ENCODE results near the gene CUX1.
"Not testable (repeated sequence)": the region's sequence is repeated elsewhere in the genome, so short reads cannot be mapped to it uniquely, and the experiment has no call there.

CUX1 gene

GRCh38 chr7:101879565-101879964 is 62.1 kb downstream of the CUX1 start:
- DNase-seq (ENCODE audit: low read depth): no peak
- no peak overlapping the region for H3K4me3 ChIP-seq (ENCODE audit: control insufficient read depth, low read depth, low read length)
- TF ChIP-seq CTCF (conservative IDR thresholded peaks at IDR 0.05; ENCODE audit: control insufficient read depth, insufficient read depth, low read depth, low read length): no peak

- no peak overlapping the region for H3K4me3 ChIP-seq (ENCODE audit: control insufficient read depth, low read depth, low read length)
- no peak for TF ChIP-seq CTCF (conservative IDR thresholded peaks at IDR 0.05; ENCODE audit: control insufficient read depth, insufficient read depth, low read depth, low read length)
- no peak for DNase-seq (ENCODE audit: low read depth)
Measured at GRCh38 chr7:101880282-101881054, 63.0 kb downstream of the CUX1 start.

GRCh38 chr7:101882005-101882421 is 64.6 kb downstream of the CUX1 start:
- peak; percentile 99 for DNase-seq (ENCODE audit: low read depth)
- H3K4me3 ChIP-seq (ENCODE audit: control insufficient read depth, low read depth, low read length): no peak overlapping the region
- no peak for TF ChIP-seq CTCF (conservative IDR thresholded peaks at IDR 0.05; ENCODE audit: control insufficient read depth, insufficient read depth, low read depth, low read length)

GRCh38 chr7:101882595-101883564 is 65.5 kb downstream of the CUX1 start:
- DNase-seq (ENCODE audit: low read depth): peak; percentile 100
- TF ChIP-seq CTCF (conservative IDR thresholded peaks at IDR 0.05; ENCODE audit: control insufficient read depth, insufficient read depth, low read depth, low read length): no peak
- peak overlapping the region; percentile 15 for H3K4me3 ChIP-seq (ENCODE audit: control insufficient read depth, low read depth, low read length)

- no peak overlapping the region for H3K4me3 ChIP-seq (ENCODE audit: control insufficient read depth, low read depth, low read length)
- no peak for TF ChIP-seq CTCF (conservative IDR thresholded peaks at IDR 0.05; ENCODE audit: control insufficient read depth, insufficient read depth, low read depth, low read length)
- DNase-seq (ENCODE audit: low read depth): no peak
Measured at GRCh38 chr7:101884671-101885596, 67.5 kb downstream of the CUX1 start.

- DNase-seq (ENCODE audit: low read depth): no peak
- no peak overlapping the region for H3K4me3 ChIP-seq (ENCODE audit: control insufficient read depth, low read depth, low read length)
- no peak for TF ChIP-seq CTCF (conservative IDR thresholded peaks at IDR 0.05; ENCODE audit: control insufficient read depth, insufficient read depth, low read depth, low read length)
Measured at GRCh38 chr7:101885597-101885955, 68.2 kb downstream of the CUX1 start.

- H3K4me3 ChIP-seq (ENCODE audit: control insufficient read depth, low read depth, low read length): not testable (repeated sequence)
Measured at GRCh38 chr7:101887352-101887751, 69.9 kb downstream of the CUX1 start.

GRCh38 chr7:101888564-101888963 is 71.1 kb downstream of the CUX1 start:
- DNase-seq (ENCODE audit: low read depth); H3K4me3 ChIP-seq (ENCODE audit: control insufficient read depth, low read depth, low read length): not testable (repeated sequence)

More at GRCh38 chr7:101887352-101887751, 69.9 kb downstream of the CUX1 start:
- not testable (repeated sequence) for DNase-seq (ENCODE audit: low read depth)

All from fibroblast of mammary gland (primary cell).